ENCODE results near the gene FAM13B.

The FAM13B gene

GRCh38 chr5:137921931-137922330 is 110.9 kb downstream of the FAM13B start:
- TF ChIP-seq MAX (IDR thresholded peaks at IDR 0.05; ENCODE audit: low read depth, low read length) (no peak), MYC (IDR thresholded peaks at IDR 0.05; ENCODE audit: low read depth, low read length) (no peak), POLR2A (IDR thresholded peaks at IDR 0.05; ENCODE audit: extremely low read depth, insufficient read length) (no peak)
- TF ChIP-seq, protein P1, sequence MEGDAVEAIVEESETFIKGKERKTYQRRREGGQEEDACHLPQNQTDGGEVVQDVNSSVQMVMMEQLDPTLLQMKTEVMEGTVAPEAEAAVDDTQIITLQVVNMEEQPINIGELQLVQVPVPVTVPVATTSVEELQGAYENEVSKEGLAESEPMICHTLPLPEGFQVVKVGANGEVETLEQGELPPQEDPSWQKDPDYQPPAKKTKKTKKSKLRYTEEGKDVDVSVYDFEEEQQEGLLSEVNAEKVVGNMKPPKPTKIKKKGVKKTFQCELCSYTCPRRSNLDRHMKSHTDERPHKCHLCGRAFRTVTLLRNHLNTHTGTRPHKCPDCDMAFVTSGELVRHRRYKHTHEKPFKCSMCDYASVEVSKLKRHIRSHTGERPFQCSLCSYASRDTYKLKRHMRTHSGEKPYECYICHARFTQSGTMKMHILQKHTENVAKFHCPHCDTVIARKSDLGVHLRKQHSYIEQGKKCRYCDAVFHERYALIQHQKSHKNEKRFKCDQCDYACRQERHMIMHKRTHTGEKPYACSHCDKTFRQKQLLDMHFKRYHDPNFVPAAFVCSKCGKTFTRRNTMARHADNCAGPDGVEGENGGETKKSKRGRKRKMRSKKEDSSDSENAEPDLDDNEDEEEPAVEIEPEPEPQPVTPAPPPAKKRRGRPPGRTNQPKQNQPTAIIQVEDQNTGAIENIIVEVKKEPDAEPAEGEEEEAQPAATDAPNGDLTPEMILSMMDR (IDR thresholded peaks at IDR 0.05; ENCODE audit: low read depth, low read length), result no peak
- H3K4me3 ChIP-seq (ENCODE audit: low read depth, low read length), result no peak overlapping the region
- no peak for DNase-seq (ENCODE audit: low read depth)

GRCh38 chr5:137916923-137917322 is 116.0 kb downstream of the FAM13B start:
- H3K4me3 ChIP-seq (ENCODE audit: low read depth, low read length), result no peak overlapping the region
- DNase-seq (ENCODE audit: low read depth), result no peak
- TF ChIP-seq, protein P1 (IDR thresholded peaks at IDR 0.05; ENCODE audit: low read depth, low read length), result no peak
- TF ChIP-seq MYC (IDR thresholded peaks at IDR 0.05; ENCODE audit: low read depth, low read length), result no peak
- no peak for TF ChIP-seq MAX (IDR thresholded peaks at IDR 0.05; ENCODE audit: low read depth, low read length)
- TF ChIP-seq POLR2A (IDR thresholded peaks at IDR 0.05; ENCODE audit: extremely low read depth, insufficient read length), result no peak

DNA sequence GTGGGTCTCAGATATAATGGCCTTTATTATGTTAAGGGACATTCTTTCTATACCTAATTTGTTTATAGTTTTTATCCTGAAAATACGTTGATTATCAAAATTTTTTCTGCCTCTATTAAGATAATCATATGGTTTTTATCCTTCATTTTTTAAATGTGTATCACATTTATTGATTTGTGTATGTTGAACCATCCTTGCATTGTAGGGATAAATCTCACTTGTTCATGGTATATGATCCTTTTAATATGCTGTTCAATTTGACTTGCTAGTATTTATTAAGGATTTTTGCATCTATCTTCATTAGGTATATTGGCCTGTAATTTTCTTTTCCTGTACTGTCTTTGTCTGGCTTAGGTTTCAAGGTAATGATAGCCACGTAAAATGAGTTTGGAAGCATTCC is 118.1 kb downstream of the FAM13B start:
- no peak overlapping the region for H3K4me3 ChIP-seq (ENCODE audit: low read depth, low read length)
- TF ChIP-seq POLR2A (IDR thresholded peaks at IDR 0.05; ENCODE audit: extremely low read depth, insufficient read length), result no peak
- TF ChIP-seq MAX (IDR thresholded peaks at IDR 0.05; ENCODE audit: low read depth, low read length), result no peak
- TF ChIP-seq MYC (IDR thresholded peaks at IDR 0.05; ENCODE audit: low read depth, low read length), result no peak
- TF ChIP-seq, protein P1 (IDR thresholded peaks at IDR 0.05; ENCODE audit: low read depth, low read length), result no peak

GRCh38 chr5:137902408-137903133 is 130.3 kb downstream of the FAM13B start:
- no peak for DNase-seq (ENCODE audit: low read depth)
- no peak for TF ChIP-seq POLR2A (IDR thresholded peaks at IDR 0.05; ENCODE audit: extremely low read depth, insufficient read length)
- TF ChIP-seq, protein P1 (IDR thresholded peaks at IDR 0.05; ENCODE audit: low read depth, low read length), result no peak
- no peak for TF ChIP-seq MYC (IDR thresholded peaks at IDR 0.05; ENCODE audit: low read depth, low read length)
- no peak for TF ChIP-seq MAX (IDR thresholded peaks at IDR 0.05; ENCODE audit: low read depth, low read length)
- no peak overlapping the region for H3K4me3 ChIP-seq (ENCODE audit: low read depth, low read length)

More for the DNA sequence above, 118.1 kb downstream of the FAM13B start:
- no peak for DNase-seq (ENCODE audit: low read depth)

DNA sequence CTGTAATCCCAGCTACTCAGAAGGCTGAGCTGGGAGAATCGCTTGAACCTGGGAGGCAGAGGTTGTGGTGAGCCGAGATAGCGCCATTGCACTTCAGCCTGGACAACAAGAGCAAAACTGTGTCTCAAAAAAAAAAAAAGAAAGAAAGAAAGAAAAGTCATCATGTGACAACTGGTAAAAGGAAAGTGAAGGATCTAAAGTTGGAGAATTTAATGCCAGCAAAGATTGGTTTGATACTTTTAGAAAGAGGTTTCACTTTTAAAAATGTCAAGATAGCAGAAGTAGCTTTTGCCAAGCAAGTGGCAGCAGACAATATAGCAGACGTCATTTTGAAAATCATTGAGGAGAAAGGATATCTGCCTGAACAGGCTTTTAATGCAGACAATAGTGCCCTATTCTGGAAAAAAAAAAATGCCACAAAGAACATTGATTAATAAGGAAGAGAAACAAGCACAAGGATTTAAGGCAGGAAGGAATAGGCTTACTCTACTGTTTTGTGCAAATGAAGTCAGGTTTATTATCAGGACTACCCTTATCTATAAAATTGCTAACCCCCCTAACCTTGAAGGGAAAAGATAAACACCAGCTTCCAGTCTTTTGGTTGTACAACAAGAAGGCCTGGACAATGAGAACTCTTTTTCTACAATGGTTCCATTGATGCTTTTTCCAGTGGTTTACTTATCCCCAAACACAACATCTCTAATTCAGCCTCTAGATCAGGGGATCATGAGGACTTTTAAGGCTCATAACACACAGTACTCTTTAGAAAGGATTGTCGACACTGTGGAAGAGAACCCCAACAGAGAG is 131.7 kb downstream of the FAM13B start:
- no peak for DNase-seq (ENCODE audit: low read depth)
- TF ChIP-seq MYC (IDR thresholded peaks at IDR 0.05; ENCODE audit: low read depth, low read length), result no peak

GRCh38 chr5:137899493-137899892 is 133.4 kb downstream of the FAM13B start:
- DNase-seq (ENCODE audit: low read depth), result no peak
- TF ChIP-seq MAX (IDR thresholded peaks at IDR 0.05; ENCODE audit: low read depth, low read length) (no peak), MYC (IDR thresholded peaks at IDR 0.05; ENCODE audit: low read depth, low read length) (no peak), POLR2A (IDR thresholded peaks at IDR 0.05; ENCODE audit: extremely low read depth, insufficient read length) (no peak)
- TF ChIP-seq, protein P1 (IDR thresholded peaks at IDR 0.05; ENCODE audit: low read depth, low read length), result no peak
- no peak overlapping the region for H3K4me3 ChIP-seq (ENCODE audit: low read depth, low read length)

More for the DNA sequence above, 131.7 kb downstream of the FAM13B start:
- H3K4me3 ChIP-seq (ENCODE audit: low read depth, low read length), result no peak overlapping the region

All from NB4 (cell line).